HG02938 (cell line): Measurements from ENCODE around the gene DISC1.
"Not testable (repeated sequence)": the region's sequence is repeated elsewhere in the genome, so short reads cannot be mapped to it uniquely, and the experiment has no call there.

Experiments used
- ATAC-seq: cut with Tn5 transposase; IDR thresholded peaks from one replicate; pipeline ENCODE4 v1.9.1; 2021; ENCODE audit warnings: mild to moderate bottlenecking, moderate library complexity; ENCODE audit not compliant: unreplicated experiment

Gene DISC1

GRCh38 chr1:231872461-231872910 lies 245.9 kb downstream of the DISC1 start:
- ATAC-seq = no peak

- no peak for ATAC-seq
Observed at GRCh38 chr1:231878737-231879136, 252.1 kb downstream of the DISC1 start.

- no peak for ATAC-seq
Observed at GRCh38 chr1:231879296-231879695, 252.7 kb downstream of the DISC1 start.

GRCh38 chr1:231882333-231882732 lies 255.7 kb downstream of the DISC1 start:
- ATAC-seq = no peak

GRCh38 chr1:231882790-231883189 lies 256.2 kb downstream of the DISC1 start:
- ATAC-seq = no peak

GRCh38 chr1:231883382-231883781 lies 256.8 kb downstream of the DISC1 start:
- no peak for ATAC-seq

GRCh38 chr1:231885209-231885854 lies 258.7 kb downstream of the DISC1 start:
- ATAC-seq = no peak

GRCh38 chr1:231887166-231887565 lies 260.6 kb downstream of the DISC1 start:
- no peak for ATAC-seq

- no peak for ATAC-seq
Observed at GRCh38 chr1:231887866-231888265, 261.3 kb downstream of the DISC1 start.

- no peak for ATAC-seq
Observed at GRCh38 chr1:231890791-231891190, 264.2 kb downstream of the DISC1 start.

- no peak for ATAC-seq
Observed at GRCh38 chr1:231893400-231894102, 267.0 kb downstream of the DISC1 start.

- no peak for ATAC-seq
Observed at GRCh38 chr1:231896806-231897205, 270.2 kb downstream of the DISC1 start.

- ATAC-seq = no peak
Observed at GRCh38 chr1:231899046-231899445, 272.5 kb downstream of the DISC1 start.

GRCh38 chr1:231899713-231900435 lies 273.3 kb downstream of the DISC1 start:
- ATAC-seq = no peak

- ATAC-seq = no peak
Observed at GRCh38 chr1:231903586-231904081, 277.0 kb downstream of the DISC1 start.

- ATAC-seq = not testable (repeated sequence)
Observed at GRCh38 chr1:231907310-231907709, 280.7 kb downstream of the DISC1 start.

- ATAC-seq = no peak
Observed at GRCh38 chr1:231913493-231913892, 286.9 kb downstream of the DISC1 start.

GRCh38 chr1:231918239-231919015 lies 291.8 kb downstream of the DISC1 start:
- ATAC-seq = no peak

GRCh38 chr1:231919239-231919885 lies 292.8 kb downstream of the DISC1 start:
- no peak for ATAC-seq

- no peak for ATAC-seq
Observed at GRCh38 chr1:231919886-231920285, 293.3 kb downstream of the DISC1 start.
